NK-92 treated with Interleukin-12 subunit alpha and Interleukin-12 subunit beta, amount 100 ng/mL, for 24 hours (cell line): Measurements from ENCODE around the gene VPS37C.

ENCODE experiments used
- DNase-seq: peaks from one replicate; lab custom pipeline; 2025; lab: John Stamatoyannopoulos, UW

Gene VPS37C

GRCh38 chr11:61154528-61154927 is 6.7 kb downstream of the VPS37C start:
- no peak for DNase-seq

- DNase-seq = no peak
Measured at GRCh38 chr11:61153593-61154095, 7.6 kb downstream of the VPS37C start.

GRCh38 chr11:61152816-61153592 is 8.2 kb downstream of the VPS37C start:
- DNase-seq = no peak

- DNase-seq = no peak
Measured at GRCh38 chr11:61151545-61152252, 9.5 kb downstream of the VPS37C start.

- DNase-seq = no peak
Measured at GRCh38 chr11:61150706-61151544, 10.3 kb downstream of the VPS37C start.

GRCh38 chr11:61149624-61150615 is 11.3 kb downstream of the VPS37C start:
- DNase-seq = no peak

- no peak for DNase-seq
Measured at GRCh38 chr11:61147791-61148620, 13.2 kb downstream of the VPS37C start.

GRCh38 chr11:61147271-61147670 is 14.0 kb downstream of the VPS37C start:
- DNase-seq = no peak

- no peak for DNase-seq
Measured at GRCh38 chr11:61146416-61146815, 14.8 kb downstream of the VPS37C start.

GRCh38 chr11:61145228-61146005 is 15.8 kb downstream of the VPS37C start:
- DNase-seq = no peak

- DNase-seq = no peak
Measured at GRCh38 chr11:61144511-61145179, 16.6 kb downstream of the VPS37C start.

GRCh38 chr11:61142424-61142823 is 18.8 kb downstream of the VPS37C start:
- DNase-seq = no peak

GRCh38 chr11:61141601-61142028 is 19.6 kb downstream of the VPS37C start:
- DNase-seq = no peak

- no peak for DNase-seq
Measured at GRCh38 chr11:61140416-61140815, 20.8 kb downstream of the VPS37C start.

- no peak for DNase-seq
Measured at GRCh38 chr11:61139387-61139786, 21.8 kb downstream of the VPS37C start.

GRCh38 chr11:61138935-61139334 is 22.3 kb downstream of the VPS37C start:
- no peak for DNase-seq

GRCh38 chr11:61134801-61135257 is 26.4 kb downstream of the VPS37C start:
- DNase-seq = no peak

GRCh38 chr11:61133956-61134662 is 27.1 kb downstream of the VPS37C start:
- DNase-seq = no peak
